ENCODE measurements around the gene STX7.

GRCh38 chr6:132490478-132491204, 22.3 kb downstream of the STX7 start:
- TF ChIP-seq CTCF (IDR thresholded peaks at IDR 0.05) (no peak), POLR2A (IDR thresholded peaks at IDR 0.05) (no peak)
